GM12892 (cell line): ENCODE measurements around the gene GFY. TPM values are rescaled to one million over a fixed set of nuclear protein-coding genes. Genes with fewer than 3 reads are reported as not detected.

Experiments
- DNase-seq: peaks from one replicate; pipeline ENCODE4 v3.0.0; 2011; ENCODE audit not compliant: insufficient read length
- FAIRE-seq: peaks from 2 replicates; lab custom pipeline; 2011; peaks lifted over from hg19 to GRCh38; lab: Jason Lieb, UNC
- POLR2A ChIP-seq: IDR thresholded peaks from 2 replicates; pipeline ENCODE4 v1.6.1; 2011; ENCODE audit warnings: low read depth, low read length, control low read depth
- POLR2AphosphoS5 ChIP-seq: IDR thresholded peaks from 2 replicates; pipeline ENCODE4 v1.6.1; 2011; ENCODE audit warnings: low read depth, low read length, control low read depth
- TAF1 ChIP-seq: IDR thresholded peaks from 2 replicates; pipeline ENCODE4 v1.6.1; 2011; ENCODE audit warnings: low read depth, mild to moderate bottlenecking, control low read depth, low read length, borderline replicate concordance
- polyA plus RNA-seq: library from polyadenylated mRNA; unstranded; fragments of >200 nt; gene quantifications from one replicate; pipeline ENCODE4 v1.2.1, GENCODE V29; 2012; ENCODE audit warnings: missing spikeins, inconsistent platforms; ENCODE audit not compliant: missing spikeins

The GFY gene, protein sequence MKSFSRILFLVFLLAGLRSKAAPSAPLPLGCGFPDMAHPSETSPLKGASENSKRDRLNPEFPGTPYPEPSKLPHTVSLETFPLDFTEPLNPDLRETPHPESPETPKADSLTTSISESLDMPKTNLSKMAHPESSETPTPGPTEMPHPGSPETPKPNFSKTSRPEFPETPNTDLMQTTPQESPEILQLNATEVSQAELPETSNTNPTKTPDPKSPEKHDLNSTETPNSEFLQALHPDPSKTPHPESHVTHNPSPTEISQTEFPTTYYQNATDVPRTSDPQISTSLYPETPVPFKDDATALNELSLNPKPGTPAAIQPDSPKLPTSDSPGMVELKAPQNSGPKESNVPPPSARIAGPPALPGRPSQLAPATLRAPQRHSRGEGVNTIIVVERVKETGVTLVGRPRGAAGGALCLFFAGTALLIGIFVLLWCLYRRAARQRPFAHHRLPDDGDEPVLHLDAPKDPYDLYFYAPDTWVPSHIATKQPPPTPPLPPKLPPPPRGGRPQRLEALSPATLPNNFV
- polyA plus RNA-seq, result not detected

DNA sequence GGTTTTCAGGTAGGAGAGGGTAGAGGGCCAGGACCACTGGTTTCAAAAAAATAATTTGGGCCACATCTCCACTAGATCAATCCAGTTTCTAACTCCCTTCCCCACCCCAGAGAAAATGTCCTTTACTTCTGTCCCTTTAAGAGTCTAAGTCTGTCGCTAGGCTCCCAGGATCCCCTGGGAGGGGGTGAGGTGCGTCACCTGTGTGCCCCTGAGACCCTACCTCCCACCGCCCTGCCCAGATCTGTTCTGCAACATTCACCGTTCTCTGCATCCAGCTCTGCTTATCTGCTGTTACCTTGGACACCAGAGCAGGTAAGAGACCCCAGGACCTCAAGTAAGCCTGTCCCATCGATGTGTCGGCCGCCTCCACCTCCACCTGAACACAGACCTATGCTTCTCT lies at the start of gene GFY:
Gene GFY (plus strand): TSS at position 211 of the 400 bp plus-strand sequence. CDS start 1,043 bp downstream, outside the sequence.
- DNase-seq (no peak), FAIRE-seq (no peak)
- TF ChIP-seq TAF1 (no peak), POLR2A (no peak), POLR2AphosphoS5 (no peak)

DNA sequence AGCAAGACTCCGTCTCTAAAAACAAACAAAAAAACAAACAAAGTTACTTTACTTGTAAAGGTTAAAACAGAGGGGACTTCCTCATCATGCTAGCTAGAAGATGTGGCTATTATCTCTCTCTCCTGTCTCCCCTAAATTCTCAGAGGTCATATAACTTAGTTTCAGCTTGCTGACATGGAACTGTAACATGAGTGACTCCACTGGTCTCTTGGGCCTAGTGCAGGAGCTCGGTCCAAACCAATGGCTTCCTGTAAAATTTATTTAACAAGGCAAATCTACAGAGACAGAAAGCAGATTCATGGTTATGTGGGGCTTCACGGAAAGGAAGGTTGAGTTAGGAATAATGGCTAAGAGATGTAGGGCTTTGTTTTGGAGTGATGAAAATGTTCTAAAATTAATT lies 46.7 kb upstream of the GFY start:
- FAIRE-seq (no peak), DNase-seq (no peak)
- TF ChIP-seq POLR2AphosphoS5 (no peak), POLR2A (no peak), TAF1 (no peak)

DNA sequence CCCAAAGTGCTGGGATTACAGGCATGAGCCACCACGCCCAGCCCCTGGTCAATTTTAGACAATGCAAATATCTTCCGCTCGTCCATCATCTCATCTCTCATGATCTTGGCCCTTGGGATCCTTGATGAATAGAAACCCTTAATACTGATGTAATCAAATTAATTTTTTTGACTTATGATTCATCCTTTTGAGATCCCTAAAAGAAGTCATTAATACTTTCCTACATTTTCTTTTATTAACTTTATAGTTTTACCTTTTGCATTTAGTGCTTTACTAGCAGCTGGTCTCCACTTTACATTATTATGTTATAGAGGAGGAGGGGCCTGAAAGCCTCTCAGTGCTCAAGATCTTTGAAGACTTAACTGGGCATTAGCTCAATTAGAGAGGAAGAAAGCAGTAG lies 44.8 kb upstream of the GFY start:
- FAIRE-seq, result no peak
- DNase-seq, result no peak
- TF ChIP-seq POLR2AphosphoS5, result no peak
- no peak for TF ChIP-seq POLR2A
- no peak for TF ChIP-seq TAF1

DNA sequence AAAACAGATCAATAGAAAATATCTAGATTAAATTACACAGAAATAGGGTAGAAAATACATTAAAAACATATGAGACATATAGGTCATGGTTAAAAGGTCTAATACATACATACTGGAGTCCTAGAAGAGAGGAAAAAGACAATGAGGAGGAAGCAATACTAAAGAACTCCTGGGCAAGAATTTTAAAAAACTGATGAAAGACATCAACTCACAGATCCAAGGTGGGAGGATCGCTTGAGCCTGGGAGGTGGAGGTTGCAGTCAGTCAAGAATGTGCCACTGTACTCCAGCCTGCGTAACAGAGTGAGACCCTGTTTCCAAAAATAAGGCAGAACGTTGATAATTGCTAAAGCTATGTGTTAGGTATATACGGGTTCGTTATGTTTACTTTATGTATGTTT lies 42.5 kb upstream of the GFY start:
- FAIRE-seq, result no peak
- TF ChIP-seq POLR2AphosphoS5 (no peak), POLR2A (no peak), TAF1 (no peak)
- DNase-seq, result no peak

DNA sequence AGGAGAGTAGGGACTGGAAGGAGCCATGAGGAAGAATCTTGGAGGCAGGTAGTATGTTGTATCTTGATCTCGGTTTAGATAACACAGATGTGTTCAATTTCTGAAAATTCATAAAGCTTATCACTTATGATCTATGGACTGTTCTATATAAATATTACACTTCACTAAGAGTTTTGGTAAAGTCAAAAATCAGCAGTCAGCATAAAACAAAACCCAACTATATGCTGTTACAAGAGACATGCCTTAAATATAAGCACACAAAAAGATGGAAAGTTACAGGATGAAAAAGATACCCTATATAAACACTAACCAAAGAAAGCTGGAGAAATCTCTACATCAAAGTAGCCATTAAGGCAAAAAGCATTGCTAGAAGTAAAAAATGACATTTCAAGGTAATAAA lies 41.6 kb upstream of the GFY start:
- DNase-seq, result no peak
- TF ChIP-seq POLR2AphosphoS5 (no peak), TAF1 (no peak), POLR2A (no peak)
- no peak for FAIRE-seq

DNA sequence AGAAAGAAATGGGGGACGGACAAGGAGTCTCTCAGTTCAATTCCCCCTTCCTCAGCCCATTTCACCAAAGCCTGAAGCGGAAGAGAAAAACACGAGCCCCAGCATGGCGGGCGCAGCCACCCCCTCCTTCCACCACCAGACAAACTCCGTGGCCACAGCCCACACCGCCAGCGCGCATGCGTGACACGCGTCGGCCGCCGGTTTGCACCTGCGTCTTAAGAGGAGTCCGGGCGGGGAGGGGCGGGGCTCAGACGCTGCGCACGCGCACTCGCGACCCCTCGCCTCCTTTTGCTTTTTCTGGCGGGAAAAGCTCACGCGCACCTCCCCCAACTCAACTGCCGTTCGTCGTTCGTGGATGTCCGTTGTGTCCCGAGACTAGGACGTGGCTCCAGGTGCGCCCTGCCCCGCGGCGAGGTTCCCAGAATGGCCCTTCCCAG lies 37.2 kb upstream of the GFY start, which contains the start of gene KASH5:
Gene KASH5 (plus strand): TSS at position 314 of the 437 bp plus-strand sequence. CDS start 2,635 bp downstream, outside the sequence.
- TF ChIP-seq POLR2A (no peak), POLR2AphosphoS5 (no peak), TAF1 (no peak)
- FAIRE-seq (no peak), DNase-seq (no peak)

DNA sequence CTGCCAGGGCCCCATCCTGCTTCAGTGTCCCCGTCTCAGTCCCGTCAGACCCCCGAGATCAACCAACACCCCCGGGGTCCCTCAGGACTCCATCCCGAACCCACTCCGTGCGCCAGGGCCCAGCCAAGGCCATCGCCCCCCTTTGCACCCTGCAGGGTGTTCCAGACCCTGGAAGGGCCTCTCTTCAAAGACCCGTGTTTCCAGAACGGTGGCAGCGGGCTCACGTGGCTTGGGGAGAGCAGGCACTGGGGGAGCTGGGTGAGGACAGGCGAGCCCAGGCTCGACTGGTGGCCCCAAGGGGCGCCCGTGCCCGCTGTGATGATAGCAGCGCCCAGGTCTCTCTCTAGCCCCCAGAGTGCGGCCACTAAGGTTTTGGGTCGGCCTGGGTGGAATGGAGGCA lies 35.8 kb upstream of the GFY start:
- no peak for TF ChIP-seq POLR2A
- TF ChIP-seq POLR2AphosphoS5, result no peak
- TF ChIP-seq TAF1, result no peak
- FAIRE-seq, result no peak
- no peak for DNase-seq

DNA sequence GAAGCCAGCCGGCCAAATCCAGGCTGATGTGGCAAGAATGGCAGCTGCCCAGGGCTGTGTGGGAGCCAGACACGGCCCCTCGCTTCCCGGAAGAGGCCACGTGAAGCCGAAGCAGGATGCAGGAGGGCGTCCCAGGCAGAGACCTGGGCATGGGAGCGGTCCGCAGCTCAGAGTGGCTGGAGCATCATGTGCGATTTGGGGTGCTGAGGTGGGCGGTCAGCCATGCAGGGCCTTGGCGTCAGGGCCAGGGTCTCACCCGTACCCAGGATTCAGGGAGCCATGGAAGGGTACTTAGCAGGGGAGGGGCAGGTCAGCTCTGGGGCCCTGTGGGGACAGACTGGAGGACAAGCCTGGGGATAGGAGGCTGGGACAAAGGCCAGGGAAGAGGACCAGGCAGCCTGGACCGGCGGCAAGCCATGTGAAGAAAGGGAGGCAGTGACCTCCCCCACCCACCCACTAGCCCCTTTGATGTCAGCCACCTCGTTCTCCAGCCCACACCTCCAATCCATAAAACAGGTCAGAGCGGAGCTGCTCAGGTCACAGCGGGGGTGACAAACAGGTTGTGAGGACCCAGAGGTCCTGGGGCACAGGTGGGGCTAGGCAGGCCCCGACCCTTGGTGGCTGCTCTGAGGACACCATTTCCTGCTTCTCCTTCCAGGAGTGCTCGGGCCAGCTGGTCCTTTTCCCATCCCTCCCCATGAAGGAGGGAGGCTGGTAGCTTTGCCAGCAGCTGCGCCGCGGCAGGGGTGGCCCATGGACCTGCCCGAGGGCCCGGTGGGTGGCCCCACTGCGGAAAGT lies 34.9 kb upstream of the GFY start:
- no peak for DNase-seq
- no peak for TF ChIP-seq POLR2AphosphoS5
- no peak for TF ChIP-seq POLR2A
- no peak for TF ChIP-seq TAF1
- FAIRE-seq, result no peak

DNA sequence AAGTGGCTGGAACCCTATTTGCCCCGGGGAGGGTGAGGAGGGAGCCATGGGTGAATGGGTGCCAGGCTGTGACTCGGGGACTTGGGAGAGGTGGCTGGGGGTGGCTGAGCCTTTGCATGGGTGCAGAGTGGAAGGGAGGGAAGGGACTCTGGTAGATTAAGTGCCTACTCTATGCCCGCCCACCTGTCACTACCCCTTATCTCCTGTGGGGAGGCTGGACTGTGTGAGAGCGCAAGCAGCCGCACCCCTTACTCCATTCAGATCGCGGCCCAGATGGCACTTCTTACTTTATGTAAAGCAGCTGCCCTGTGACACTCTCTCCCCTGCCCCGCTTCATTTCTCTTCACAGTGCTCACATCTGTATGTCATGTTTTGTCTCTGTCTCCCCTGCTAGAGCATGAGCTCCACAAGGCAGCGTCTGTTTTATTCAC lies 34.2 kb upstream of the GFY start:
- FAIRE-seq, result no peak
- TF ChIP-seq TAF1 (no peak), POLR2AphosphoS5 (no peak), POLR2A (no peak)

DNA sequence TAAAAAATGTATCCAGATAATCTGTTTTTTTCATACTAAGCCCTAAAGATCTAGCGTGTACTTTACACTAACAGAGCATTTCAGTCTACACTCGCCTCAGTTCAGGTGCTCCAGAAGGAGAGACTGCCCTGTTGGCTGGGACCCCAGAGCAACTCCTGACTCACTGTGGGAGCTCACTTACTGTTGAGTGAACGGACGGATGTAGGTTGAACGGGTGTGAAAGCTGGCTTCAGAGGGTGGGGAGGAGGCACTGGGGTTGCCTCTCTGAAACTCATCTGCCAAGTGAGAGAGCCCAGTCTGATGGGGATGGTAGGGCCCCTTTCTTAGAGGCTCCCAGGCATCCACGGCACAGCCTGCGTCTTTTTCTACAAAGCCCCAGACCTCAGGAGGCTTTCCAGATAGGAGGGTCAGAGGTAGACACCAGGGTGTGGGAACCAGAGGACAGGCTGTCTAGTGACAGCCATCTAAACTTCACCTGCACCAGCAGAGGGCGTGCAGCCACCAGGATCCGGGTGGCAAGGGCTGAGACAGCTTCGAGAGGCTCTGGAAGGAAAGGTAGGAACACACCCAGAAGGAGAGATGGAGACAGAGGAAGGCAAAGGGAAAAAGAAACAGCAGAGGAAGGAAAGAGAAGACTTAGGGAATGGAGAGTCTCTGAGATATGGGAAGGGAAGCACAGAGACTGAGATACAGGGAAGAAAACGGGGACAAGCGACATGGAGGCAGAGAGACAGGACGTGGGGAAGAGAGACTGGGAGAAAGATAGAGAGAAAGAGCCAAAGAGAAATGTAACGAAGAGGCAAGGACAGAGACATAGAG lies 33.4 kb upstream of the GFY start:
- DNase-seq, result peak; percentile 79
- peak; percentile 98 for FAIRE-seq
- TF ChIP-seq TAF1 (no peak), POLR2A (no peak), POLR2AphosphoS5 (no peak)

More for the DNA sequence above, 34.2 kb upstream of the GFY start:
- no peak for DNase-seq
